Measurements from ENCODE around the gene CCNA2. TPM values are rescaled to one million over a fixed set of nuclear protein-coding genes. Genes with fewer than 3 reads are reported as not detected.

The CCNA2 gene
- total and polyA plus RNA-seq, 9 of the 15 experiments (the other 6 are each of a cell fraction or from before 2014, with no cell fraction given) = 37.1 to 197 (median 154) TPM

GRCh38 chr4:121846662-121847061, 23.0 kb upstream of the CCNA2 start (continued):
- no peak for TF ChIP-seq TCF7L2 (IDR thresholded peaks at IDR 0.05; ENCODE audit: low read depth, low read length)

- Histone ChIP-seq H3K4me3 (no peak overlapping the region), H2AFZ (ENCODE audit: low read depth, low read length) (no peak overlapping the region), H3K9ac (ENCODE audit: insufficient read depth in 1 of 2, low read depth in 2 of 2, low read length in 2 of 2) (no peak overlapping the region), H3K4me1 (replicated peaks in 1 of 2; ENCODE audit: control insufficient read depth in 2 of 2, insufficient read depth in 2 of 2, low read length in 2 of 2) (no peaks in the 10 kb centered on the region), H3K36me3 (ENCODE audit: control insufficient read depth, insufficient read depth, low read length) (peaks cover 11% of the 10 kb centered on the region; the same call in 2 of the 3 replicates), H3K27ac (ENCODE audit: extremely low read depth, low read depth, low read length) (no peak overlapping the region), H4K20me1 (replicated peaks; ENCODE audit: control insufficient read depth, insufficient read depth, low read length) (no peaks in the 10 kb centered on the region), H3K27me3 (ENCODE audit: control insufficient read depth in 2 of 2, insufficient read depth in 2 of 2, low read length in 2 of 2) (no peaks in the 10 kb centered on the region), H3K9me3 (replicated peaks; ENCODE audit: control insufficient read depth, insufficient read depth, low read depth, low read length) (no peaks in the 10 kb centered on the region), H3K4me2 (ENCODE audit: insufficient read depth, low read length) (no peak overlapping the region), H3K9me1 (ENCODE audit: control insufficient read depth, insufficient read depth, low read length) (no peaks in the 10 kb centered on the region), H3K79me2 (ENCODE audit: control insufficient read depth, insufficient read depth, low read length) (no peaks in the 10 kb centered on the region)
- BruUV-seq (replicated peaks) = no TSS peak
- in situ Hi-C loops (cut with MboI) = no loop called here
- DNase-seq (ENCODE audit: extremely low read depth in 1 of 4, low spot score in 3 of 4) (no peak), ATAC-seq (no peak), FAIRE-seq (no peak)
- no peak for TF ChIP-seq JUN (IDR thresholded peaks at IDR 0.05; ENCODE audit: borderline replicate concordance, low read depth, low read length)
- TF ChIP-seq JUN (CRISPR knock-in tag; IDR thresholded peaks at IDR 0.05; ENCODE audit: borderline replicate concordance) = no peak
- no peak for TF ChIP-seq ZNF316 (IDR thresholded peaks at IDR 0.05)
- no peak for TF ChIP-seq BCOR (IDR thresholded peaks at IDR 0.05)
- no peak for TF ChIP-seq NONO (IDR thresholded peaks at IDR 0.05; ENCODE audit: low read depth in 2 of 2, low read length in 1 of 2)
- no peak for TF ChIP-seq STAG1 (CRISPR knock-in tag; IDR thresholded peaks at IDR 0.05; ENCODE audit: borderline replicate concordance)
- TF ChIP-seq ZNF354B (CRISPR knock-in tag; IDR thresholded peaks at IDR 0.05) = no peak
- no peak for TF ChIP-seq ZNF253 (CRISPR knock-in tag; conservative IDR thresholded peaks at IDR 0.05)
- intact Hi-C loops (cut with micrococcal nuclease) = no loop called here
- WGBS (ENCODE audit: insufficient coverage, low coverage, missing lambda C conversion rate) = 67% methylated on average over 4 of the region's 4 CpGs
- ChIA-PET POLR2A (no interaction called here), CTCF (ENCODE audit: low intra/inter-chr PET ratio) (no interaction called here)
These were observed 19.2 kb upstream of the CCNA2 start for GRCh38 chr4:121842862-121843261.

All from K562 (cell line).